ENCODE data around the gene IFRD2. TPM values are rescaled to one million over a fixed set of nuclear protein-coding genes. Genes with fewer than 3 reads are reported as not detected.

Gene IFRD2
- total RNA-seq, 1 donor from 2014 or later = 38.9 TPM

DNA sequence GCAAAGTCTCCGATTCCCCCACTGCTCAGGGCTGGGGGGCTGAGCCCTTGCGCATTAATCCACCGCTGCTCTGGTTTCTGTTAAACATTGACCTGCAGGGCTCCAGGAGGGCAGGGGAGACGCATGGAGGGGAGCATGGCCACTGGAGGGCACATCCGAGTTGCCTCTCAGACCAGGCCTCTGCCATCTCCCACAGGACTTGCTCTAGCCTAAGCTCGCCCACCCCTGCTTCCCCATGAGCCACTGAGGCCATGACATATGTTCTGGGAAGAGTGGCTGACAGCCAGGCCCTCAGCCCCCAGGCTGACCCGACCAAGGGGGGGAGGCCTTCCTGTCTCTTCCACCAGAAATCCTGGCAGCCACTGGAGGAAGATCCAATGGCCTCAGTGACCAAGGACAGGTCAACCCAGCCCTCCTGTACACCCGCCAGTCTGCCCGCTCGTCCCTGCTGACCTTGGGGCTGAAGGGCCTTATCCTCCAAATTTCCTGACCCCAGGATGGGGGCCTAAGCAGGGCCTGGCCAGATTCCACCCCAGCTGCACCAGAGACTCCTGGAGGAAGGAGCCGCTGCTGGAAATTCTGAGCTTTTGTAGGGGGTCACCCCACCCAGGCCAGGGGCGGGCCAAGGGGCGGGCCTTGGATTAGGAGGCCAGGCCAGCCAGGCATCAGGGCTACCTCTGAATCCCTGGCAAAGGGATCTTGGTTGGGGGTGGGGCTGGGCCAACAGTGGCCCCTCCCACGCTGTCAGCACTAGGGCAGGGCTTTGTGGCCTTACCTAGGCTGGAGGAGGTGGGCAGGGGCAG is 11.0 kb upstream of the IFRD2 start, which contains the start of gene HYAL1:
TSS of gene HYAL1 (minus strand) at position 562 of the 803 bp plus-strand sequence. CDS start 618 bp downstream, outside the sequence.
- Mint-ChIP-seq H3K27ac (ENCODE audit: unreplicated experiment) (no peak within 1 kb of the TSS), H3K4me3 (ENCODE audit: unreplicated experiment) (no peak within 1 kb of the TSS), H3K4me1 (ENCODE audit: low read depth) (peaks cover 20% of the 10 kb centered on the region), H3K36me3 (ENCODE audit: low read depth) (no peaks in the 10 kb centered on the region), H3K9me3 (ENCODE audit: low read depth) (no peaks in the 10 kb centered on the region), H3K27me3 (ENCODE audit: low read depth) (no peaks in the 10 kb centered on the region)
- no peak for DNase-seq (ENCODE audit: low spot score)
- TF ChIP-seq, protein P1, sequence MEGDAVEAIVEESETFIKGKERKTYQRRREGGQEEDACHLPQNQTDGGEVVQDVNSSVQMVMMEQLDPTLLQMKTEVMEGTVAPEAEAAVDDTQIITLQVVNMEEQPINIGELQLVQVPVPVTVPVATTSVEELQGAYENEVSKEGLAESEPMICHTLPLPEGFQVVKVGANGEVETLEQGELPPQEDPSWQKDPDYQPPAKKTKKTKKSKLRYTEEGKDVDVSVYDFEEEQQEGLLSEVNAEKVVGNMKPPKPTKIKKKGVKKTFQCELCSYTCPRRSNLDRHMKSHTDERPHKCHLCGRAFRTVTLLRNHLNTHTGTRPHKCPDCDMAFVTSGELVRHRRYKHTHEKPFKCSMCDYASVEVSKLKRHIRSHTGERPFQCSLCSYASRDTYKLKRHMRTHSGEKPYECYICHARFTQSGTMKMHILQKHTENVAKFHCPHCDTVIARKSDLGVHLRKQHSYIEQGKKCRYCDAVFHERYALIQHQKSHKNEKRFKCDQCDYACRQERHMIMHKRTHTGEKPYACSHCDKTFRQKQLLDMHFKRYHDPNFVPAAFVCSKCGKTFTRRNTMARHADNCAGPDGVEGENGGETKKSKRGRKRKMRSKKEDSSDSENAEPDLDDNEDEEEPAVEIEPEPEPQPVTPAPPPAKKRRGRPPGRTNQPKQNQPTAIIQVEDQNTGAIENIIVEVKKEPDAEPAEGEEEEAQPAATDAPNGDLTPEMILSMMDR (IDR thresholded peaks at IDR 0.05) = no peak

DNA sequence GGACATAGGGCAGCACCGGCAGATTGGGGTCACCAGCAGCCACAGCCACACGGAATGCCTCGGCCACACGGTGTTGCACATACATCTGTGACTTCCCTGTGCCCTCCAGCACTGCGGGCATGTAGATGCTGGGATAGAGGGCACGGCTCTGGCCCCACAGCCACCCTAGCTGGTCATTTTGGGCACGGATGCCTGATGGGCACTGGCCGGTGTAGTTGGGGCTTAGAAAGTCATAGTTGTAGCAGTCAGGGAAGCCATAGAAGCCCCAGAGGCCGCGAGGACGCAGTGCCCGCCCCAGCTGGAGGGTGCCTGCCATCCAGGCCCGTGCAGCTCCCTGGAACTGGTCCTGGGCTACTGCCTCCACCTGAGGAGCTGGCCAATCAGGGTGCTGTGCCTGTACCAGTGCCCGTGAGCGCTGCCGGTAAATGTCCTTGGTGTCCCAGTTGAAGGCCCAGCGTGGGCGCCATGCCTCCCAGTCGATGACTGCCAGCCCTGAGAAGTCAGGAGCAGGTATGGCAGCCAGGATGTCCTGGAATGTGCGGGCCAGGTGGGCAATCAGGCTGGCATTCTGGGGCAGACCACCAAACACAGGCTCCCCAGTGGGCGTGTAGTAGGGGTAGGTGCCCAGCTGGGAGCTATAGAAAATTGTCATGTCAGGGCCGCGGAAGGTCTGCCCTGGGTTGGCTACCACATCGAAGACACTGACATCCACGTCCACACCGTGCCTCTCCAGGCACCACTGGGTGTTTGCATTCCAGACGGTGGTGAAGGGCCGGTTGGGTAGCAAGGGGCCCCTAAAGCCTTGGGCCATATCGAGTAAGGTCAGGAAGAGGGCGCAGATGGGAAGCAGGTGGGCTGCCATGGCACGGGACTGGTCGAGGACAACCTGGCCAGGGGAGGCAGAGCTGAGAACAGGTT is 10.1 kb upstream of the IFRD2 start:
- Mint-ChIP-seq H3K4me3 (ENCODE audit: unreplicated experiment) (no peak overlapping the region), H3K9me3 (ENCODE audit: low read depth) (no peaks in the 10 kb centered on the region), H3K27me3 (ENCODE audit: low read depth) (no peaks in the 10 kb centered on the region), H3K36me3 (ENCODE audit: low read depth) (no peaks in the 10 kb centered on the region), H3K27ac (ENCODE audit: unreplicated experiment) (no peak overlapping the region), H3K4me1 (ENCODE audit: low read depth) (peaks cover 24% of the 10 kb centered on the region)
- TF ChIP-seq, protein P1 (IDR thresholded peaks at IDR 0.05) = no peak
- DNase-seq (ENCODE audit: low spot score) = no peak

DNA sequence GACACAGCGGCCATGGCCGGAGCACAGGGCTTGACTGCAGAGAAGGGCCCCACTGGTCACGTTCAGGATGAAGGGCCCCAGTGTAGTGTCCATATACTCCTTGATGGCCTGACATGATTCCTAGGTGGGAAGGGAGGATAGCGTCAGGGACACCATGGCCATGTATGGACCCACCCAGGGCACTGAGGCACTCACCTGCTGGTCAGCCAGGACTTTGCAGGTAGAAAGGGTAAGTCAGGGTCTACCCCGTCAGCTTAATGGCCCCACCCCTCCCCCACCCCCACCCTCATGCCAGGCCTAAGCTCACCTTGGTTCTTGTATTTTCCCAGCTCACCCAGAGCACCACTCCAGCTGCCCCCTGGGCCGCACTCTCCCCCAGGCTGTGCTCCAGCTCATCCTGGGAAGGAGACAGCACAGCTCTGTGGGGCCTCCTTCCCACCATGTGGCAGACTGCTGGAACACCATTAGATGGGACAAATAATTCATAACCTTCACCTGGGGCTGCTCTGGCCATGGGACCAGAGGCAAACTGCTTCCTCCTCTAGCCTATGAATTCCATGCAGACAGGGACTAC is 8.5 kb upstream of the IFRD2 start:
- Mint-ChIP-seq H3K27me3 (ENCODE audit: low read depth) (no peaks in the 10 kb centered on the region), H3K4me3 (ENCODE audit: unreplicated experiment) (peak overlapping the region; percentile 98), H3K4me1 (ENCODE audit: low read depth) (peaks cover 24% of the 10 kb centered on the region), H3K9me3 (ENCODE audit: low read depth) (no peaks in the 10 kb centered on the region), H3K27ac (ENCODE audit: unreplicated experiment) (peak overlapping the region; percentile 97), H3K36me3 (ENCODE audit: low read depth) (no peaks in the 10 kb centered on the region)
- TF ChIP-seq, protein P1 (IDR thresholded peaks at IDR 0.05) = no peak
- no peak for DNase-seq (ENCODE audit: low spot score)

DNA sequence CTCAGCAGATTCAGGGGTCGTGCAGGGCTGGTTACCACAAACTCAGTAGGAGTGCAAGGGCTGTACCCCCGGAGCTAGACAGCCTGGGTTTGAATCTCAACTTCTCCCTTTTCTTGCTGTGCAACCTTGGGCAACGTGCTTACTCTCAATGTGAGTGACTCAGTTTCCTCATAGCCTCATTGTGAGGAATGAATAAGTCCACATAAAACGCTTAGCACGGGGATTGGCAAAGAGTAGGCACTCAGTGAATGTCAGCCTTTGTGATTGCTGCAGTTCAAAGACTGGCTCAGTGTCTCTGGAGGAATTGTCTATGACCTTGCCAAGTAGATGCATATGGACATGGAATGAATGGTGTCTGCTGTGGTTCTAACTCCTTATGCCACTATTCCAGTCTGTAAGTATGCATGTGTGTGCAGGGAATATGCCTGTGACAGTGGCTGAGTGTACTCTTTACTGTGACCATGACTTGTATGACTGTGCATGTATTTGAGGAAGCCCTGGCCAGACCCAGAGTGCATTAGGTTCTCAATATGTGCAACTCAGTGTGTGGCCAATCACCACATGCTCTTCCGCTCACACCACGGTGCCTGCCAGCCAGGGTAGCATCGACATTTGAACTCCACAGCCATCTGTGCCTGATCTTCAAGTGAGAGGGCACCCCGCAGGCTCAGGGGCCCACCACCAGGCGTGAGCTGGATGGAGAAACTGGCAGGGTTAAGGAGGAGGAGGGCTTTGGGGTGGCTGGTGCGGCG is 7.9 kb upstream of the IFRD2 start:
- Mint-ChIP-seq H3K4me1 (ENCODE audit: low read depth) (peaks cover 24% of the 10 kb centered on the region), H3K4me3 (ENCODE audit: unreplicated experiment) (peak overlapping the region; percentile 98), H3K27me3 (ENCODE audit: low read depth) (no peaks in the 10 kb centered on the region), H3K27ac (ENCODE audit: unreplicated experiment) (peak overlapping the region; percentile 97), H3K9me3 (ENCODE audit: low read depth) (no peaks in the 10 kb centered on the region), H3K36me3 (ENCODE audit: low read depth) (no peaks in the 10 kb centered on the region)
- TF ChIP-seq, protein P1 (IDR thresholded peaks at IDR 0.05) = no peak
- no peak for DNase-seq (ENCODE audit: low spot score)

Measured in chondrocyte (in vitro differentiated cells).